NB4 (cell line): ENCODE measurements around the gene PIP4K2A.

ENCODE experiments used
- DNase-seq: peaks from one replicate; pipeline ENCODE4 v3.0.0; 2010; ENCODE audit warnings: low read depth
- H3K4me3 ChIP-seq: one replicate; pipeline ENCODE4 v1.5.1; 2011; ENCODE audit warnings: mild to moderate bottlenecking, low read depth, low read length, moderate library complexity
- CTCF ChIP-seq: IDR thresholded peaks from one replicate; pipeline ENCODE4 v1.5.1; 2012; ENCODE audit warnings: low read depth, low read length
- MAX ChIP-seq: IDR thresholded peaks from 2 replicates; pipeline ENCODE4 v1.6.1; 2011; ENCODE audit warnings: low read depth, low read length
- MYC ChIP-seq: IDR thresholded peaks from 2 replicates; pipeline ENCODE4 v1.6.1; 2011; ENCODE audit warnings: low read depth, low read length
- POLR2A ChIP-seq: IDR thresholded peaks from 2 replicates; pipeline ENCODE4 v1.6.1; 2011; ENCODE audit warnings: mild to moderate bottlenecking; ENCODE audit not compliant: insufficient read length; ENCODE audit errors: extremely low read depth

PIP4K2A gene

GRCh38 chr10:22686347-22686746, 28.0 kb downstream of the PIP4K2A start:
- TF ChIP-seq MAX (no peak), CTCF (no peak), POLR2A (no peak), MYC (no peak)
- H3K4me3 ChIP-seq: no peak overlapping the region
- peak; percentile 25 for DNase-seq

- TF ChIP-seq MAX: no peak
- TF ChIP-seq MYC: no peak
- TF ChIP-seq CTCF: no peak
- TF ChIP-seq POLR2A: no peak
- H3K4me3 ChIP-seq: no peak overlapping the region
- DNase-seq: no peak
Measured at GRCh38 chr10:22685926-22686325, 28.5 kb downstream of the PIP4K2A start.

- DNase-seq: no peak
- TF ChIP-seq MAX (no peak), CTCF (no peak), POLR2A (no peak), MYC (no peak)
- H3K4me3 ChIP-seq: no peak overlapping the region
Measured at GRCh38 chr10:22684699-22685098, 29.7 kb downstream of the PIP4K2A start.

GRCh38 chr10:22683140-22683389, 31.3 kb downstream of the PIP4K2A start:
- TF ChIP-seq POLR2A (no peak), CTCF (no peak), MYC (no peak), MAX (no peak)
- DNase-seq: no peak
- no peak overlapping the region for H3K4me3 ChIP-seq

GRCh38 chr10:22682237-22683139, 31.9 kb downstream of the PIP4K2A start:
- TF ChIP-seq CTCF (no peak), POLR2A (no peak), MYC (no peak), MAX (no peak)
- DNase-seq: peak; percentile 13
- no peak overlapping the region for H3K4me3 ChIP-seq

- TF ChIP-seq MYC (no peak), MAX (no peak), CTCF (no peak), POLR2A (no peak)
- peak; percentile 28 for DNase-seq
- H3K4me3 ChIP-seq: no peak overlapping the region
Measured at GRCh38 chr10:22681783-22682183, 32.6 kb downstream of the PIP4K2A start.
